SIG-M5 treated with dmso at 0.1 percent for 504 hours (cell line): ENCODE results near the gene CDK17.
A peak's percentile ranks its signal among the peaks of the same experiment; 100 is the strongest.
"Not testable (repeated sequence)": the region's sequence is repeated elsewhere in the genome, so short reads cannot be mapped to it uniquely, and the experiment has no call there.

Source experiments
- DNase-seq: peaks from one replicate; lab custom pipeline; 2025; ENCODE audit not compliant: unreplicated experiment; lab: John Stamatoyannopoulos, UW

Gene CDK17

DNA sequence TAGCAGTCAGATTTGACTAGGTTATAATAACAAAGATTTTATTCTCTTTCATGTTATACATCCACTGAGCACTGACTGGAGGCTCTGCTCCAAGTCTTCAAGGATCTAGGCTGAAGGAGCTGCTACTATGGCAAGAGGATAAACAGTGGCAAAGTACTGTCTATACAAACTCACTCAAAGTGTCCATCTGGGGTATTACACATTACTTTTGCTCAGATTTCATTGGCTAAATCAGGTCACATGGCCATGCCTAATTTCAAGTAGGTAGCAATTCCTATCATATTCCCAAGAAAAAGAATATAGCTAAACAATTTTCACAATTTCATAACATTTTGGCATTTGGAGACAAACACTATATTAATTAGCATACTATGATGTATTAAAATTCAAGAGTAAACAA lies 40.9 kb downstream of the CDK17 start:
- no peak for DNase-seq

DNA sequence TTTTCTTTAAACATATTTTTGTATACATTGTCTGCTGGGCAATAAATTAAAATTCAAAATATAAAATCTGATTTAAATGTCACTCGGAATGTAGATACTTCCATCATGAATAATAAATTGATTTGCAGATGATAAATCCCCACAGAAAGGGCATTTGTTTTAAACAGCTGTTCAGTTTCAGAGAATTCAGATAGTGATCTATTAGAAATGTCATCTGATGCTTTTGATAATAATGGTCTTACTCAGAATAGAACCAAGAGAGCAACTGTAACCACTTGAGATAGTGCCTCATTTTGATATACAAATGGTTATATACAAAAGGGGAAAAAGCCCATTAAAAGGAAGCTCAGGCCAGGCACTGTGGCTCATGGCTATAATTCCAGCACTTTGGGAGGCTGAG lies 43.4 kb downstream of the CDK17 start:
- DNase-seq, result no peak

DNA sequence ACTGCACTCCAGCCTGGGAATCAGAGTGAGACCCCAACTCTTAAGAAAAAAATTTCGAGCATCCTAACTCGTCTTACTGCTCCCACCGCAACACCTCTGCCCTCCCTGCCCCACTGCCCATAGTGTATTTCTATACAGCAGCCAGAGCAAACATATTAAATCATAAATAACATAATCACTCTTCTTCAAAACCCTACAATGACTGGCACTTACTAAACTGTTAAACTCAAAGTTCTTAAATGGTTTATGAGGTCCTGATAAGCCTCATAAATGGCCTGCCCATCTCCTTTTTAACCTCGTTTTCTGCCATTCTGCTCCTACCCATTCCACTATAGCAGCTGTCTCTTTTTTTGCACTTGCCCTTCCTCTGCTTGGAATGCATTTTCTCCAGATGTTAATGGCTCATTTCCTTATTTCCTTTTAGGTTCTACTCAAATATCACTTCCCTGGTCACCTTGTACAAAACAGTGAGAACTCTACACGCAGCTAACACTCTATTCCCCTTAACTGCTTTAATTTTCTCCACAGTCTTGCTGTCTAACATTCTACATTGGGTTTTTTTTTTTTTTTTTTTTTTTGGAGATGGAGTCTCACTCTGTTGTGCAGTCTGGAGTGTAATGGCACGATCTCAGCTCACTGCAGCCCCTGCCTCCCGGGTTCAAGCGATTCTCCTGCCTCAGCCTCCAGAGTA lies 45.2 kb downstream of the CDK17 start:
- no peak for DNase-seq

DNA sequence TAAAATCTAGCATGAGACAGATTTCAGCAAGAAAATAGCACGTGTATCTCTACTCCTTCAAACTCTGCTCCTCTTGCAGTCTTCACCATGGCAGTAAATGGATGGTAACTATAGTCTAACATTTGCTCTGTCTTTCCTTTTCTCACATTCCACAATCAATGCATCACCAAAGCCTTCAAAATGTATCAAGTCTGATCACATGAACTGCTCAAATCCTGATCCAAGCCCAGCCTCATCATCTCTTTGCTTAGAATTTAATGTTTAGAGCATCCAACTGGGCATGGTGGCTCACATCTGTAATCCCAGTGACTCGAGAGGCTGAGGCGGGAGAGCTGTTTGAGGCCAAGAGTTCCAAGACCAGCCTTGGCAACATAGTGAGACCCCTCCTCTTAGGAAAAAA lies 45.9 kb downstream of the CDK17 start:
- no peak for DNase-seq

DNA sequence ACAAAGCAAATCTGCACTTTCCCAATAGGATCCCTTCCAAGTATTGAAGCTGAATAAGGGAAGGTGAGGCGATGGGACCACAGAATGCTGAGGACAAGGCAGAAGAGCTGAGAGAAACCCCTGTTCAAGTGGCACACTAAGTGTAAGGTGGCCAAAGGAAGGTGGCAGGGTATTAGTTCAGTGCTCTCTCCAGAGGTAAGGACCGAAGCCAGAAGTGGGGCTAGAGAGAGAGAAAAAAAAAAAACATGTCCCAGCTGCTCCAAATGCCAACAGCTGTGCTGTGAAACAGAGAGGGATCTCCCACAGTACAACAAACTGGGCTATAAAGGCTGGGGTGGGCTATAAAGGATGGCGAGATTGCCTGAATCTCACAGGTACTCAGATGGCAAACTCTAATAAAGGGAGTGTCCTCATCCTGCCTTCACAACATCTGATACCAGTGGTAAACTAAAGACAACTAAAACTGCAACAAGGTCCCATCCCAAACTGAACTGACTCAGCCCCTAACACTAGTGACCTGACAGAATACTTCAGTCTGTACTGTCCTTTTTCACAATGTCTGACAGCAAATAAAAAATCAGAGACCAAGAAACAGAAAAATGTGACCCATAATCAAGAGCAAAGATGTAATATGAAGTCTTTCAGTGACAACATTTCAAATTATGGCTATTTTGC lies 47.9 kb downstream of the CDK17 start:
- no peak for DNase-seq

DNA sequence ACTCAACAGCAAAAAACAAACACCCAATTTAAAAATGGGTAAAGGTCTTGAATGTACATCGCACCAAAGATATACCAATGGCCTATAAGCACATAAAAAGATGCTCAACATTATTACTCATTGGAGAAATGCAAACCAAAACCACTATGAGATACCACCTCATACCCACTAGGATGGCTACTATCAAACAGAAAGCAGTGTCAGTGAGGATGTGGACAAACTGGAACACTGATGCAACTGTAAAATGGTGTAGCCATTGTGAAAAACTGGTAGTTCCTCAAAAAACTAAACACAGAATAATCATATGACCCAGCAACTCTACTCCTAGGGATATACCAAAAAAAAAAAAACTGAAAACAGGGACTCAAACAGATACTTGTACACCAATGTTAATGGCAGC lies 49.3 kb downstream of the CDK17 start:
- DNase-seq, result peak; percentile 81

DNA sequence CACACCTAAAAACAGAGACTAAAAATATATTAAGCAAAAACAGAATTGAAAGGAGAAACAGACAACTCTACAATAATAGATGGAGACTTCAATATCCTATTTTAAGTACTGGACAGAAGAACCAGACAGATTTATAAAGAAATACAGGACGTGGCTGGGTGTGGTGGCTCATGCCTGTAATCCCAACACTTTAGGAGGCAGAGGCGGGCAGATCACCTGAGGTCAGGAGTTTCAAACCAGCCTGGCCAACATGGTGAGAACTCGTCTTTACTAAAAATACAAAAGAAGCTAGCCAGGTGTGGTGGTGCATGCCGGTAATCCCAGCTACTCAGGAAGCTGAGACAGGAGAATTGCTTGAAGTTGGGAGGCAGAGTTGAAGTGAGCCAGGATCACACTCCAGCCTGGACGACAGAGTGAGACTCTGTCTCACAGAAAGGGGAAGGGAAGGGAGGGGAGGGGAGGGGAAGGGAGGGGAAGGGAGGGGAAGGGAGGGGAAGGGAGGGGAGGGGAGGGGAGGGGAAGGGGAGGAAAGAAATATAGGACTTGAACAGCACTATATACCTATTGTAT lies 53.0 kb downstream of the CDK17 start:
- no peak for DNase-seq

DNA sequence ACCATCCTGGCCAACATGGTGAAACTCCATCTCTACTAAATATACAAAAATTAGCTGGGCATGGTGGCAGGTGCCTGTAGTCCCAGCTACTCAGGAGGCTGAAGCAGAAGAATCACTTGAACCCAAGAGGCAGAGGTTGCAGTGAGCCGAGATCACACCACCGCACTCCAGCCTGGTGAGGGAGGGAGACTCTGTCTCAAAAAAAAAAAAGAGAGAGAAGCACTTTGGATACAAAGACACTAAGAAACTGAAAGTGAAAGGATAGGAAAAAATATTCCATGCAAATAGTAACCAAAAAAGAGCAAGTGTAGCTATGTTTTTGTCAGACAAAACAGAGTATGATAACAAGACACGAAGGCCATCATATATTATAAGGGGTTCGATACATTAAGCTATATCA lies 53.5 kb downstream of the CDK17 start:
- DNase-seq, result not testable (repeated sequence)

DNA sequence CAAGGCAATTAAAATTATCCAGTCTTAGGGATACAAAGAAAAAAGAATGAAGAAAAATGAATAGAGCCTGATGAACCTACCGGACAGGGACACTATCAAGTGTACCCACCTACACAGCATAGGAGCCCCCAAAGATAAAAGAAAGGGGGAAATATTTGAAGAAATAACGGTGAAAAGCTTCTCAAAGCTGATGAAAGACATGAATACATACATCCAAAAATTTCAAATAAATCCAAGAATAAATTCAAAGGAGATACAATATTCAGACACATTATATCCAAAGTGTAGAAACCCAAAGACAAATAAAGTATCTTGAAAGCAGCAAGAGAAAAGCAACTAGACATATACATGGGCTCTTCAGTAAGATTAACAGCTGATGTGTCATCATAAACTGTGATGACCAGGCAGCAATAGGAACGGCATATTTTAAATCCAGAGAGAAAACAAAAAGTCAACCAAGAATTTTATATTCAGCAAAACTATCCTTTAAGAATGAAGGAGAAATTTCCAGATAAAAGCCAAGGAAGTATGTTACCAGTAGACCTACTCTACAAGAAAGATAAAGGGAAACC lies 56.0 kb downstream of the CDK17 start:
- DNase-seq, result no peak

DNA sequence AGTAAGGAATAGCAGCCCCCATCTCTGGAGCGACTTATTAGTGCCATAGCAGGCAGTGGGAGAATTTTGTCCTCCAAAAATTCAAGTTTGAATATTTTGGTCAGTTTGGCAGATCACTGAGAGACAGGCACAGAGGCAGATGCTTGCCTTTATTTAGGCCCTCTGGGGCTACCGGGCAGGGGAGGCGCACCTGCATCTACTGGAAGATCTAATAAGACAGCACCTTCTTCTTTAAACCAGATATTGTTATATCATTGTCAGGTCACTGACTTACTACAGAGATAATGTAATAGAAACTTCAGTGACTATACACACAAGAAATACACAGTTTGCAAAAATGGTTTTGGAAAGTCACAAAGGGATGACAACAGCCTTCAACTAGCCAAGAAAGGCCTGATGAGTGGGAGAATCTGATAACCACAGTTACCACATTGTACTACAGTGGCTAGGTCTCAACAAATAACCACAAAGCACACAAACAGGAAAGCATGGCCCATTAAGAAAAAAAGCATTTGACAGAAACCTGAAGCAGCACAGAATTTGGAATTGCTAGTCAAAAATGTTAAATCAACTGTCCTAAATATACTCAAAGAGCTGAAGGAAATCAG lies 56.8 kb downstream of the CDK17 start:
- no peak for DNase-seq

DNA sequence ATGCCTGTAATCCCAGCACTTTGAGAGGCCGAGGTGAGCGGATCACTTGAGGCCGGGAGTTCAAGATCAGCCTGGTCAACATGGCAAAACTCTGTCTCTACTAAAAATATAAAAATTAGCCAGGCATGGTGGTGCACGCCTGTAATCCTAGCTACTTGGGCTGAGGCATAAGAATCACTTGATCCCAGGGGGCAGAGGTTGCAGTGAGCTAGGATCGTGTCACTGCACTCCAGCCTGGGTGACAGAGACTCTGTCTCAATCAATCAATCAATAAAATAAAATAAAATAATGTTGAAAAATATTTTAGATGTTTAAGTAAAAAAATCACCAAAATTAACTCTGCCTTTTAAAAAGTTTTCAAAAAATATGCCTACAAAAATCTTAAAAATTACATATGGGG lies 60.6 kb downstream of the CDK17 start:
- not testable (repeated sequence) for DNase-seq

DNA sequence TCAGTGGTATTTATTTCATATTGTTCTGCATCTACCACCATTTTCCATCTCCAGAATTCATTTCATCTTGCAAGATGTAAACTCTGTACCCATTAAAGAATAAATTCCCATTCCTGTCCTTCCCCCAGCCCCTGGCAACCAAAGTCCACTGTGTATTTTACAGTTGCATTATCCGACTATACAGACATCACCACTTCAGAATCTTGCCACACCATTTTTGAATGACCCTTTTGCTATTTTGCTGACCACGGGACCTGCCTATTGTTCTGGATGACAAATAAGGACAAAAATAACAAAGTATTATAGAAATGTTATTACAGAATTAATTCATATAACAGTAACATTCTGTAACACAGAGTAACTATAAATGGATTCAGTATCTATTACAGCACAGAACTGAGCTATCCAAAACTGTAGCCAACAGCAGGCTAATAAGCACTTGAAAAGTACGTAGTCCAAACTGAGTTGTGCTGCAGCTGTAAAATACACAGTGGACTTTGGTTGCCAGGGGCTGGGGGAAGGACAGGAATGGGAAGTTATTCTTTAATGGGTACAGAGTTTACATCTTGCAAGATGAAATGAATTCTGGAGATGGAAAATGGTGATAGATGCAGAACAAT lies 61.3 kb downstream of the CDK17 start:
- DNase-seq, result no peak

DNA sequence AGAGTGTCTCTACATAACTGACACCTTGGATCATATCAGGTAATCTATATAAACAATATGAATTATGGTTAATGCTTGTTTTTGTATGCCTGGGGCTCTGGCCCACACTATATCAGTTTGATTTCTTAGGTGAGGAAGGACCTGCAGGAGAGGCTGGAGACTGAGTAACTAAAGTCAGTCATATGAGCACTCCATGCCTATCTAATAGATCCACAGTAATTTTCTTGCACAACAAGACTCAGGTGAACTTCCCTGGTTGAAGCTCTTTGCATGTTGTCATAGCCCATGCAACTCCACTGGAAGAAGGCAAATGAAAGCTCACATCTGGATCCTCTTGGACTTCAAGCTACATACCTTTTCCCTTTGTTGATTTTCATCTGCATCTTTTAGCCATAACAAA lies 62.3 kb downstream of the CDK17 start:
- DNase-seq, result no peak

DNA sequence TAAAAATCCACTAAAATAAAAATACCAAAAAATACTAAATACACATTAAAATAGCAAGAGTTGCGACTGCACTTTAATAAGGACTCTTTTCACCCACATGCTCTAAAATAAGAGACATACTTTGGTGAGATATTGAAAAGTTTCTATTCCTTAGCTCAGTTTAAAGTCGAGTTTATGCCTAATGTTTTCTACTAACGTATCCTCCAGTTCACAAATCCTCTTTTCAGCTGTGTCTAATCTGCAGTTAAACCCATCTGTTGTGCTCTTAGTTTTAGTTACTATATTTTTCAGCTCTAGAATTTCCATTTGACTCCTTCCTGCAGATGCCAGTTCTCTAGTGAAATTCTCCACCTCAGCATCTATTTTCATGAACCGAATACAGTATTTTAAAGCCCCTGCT lies 63.8 kb downstream of the CDK17 start:
- no peak for DNase-seq

DNA sequence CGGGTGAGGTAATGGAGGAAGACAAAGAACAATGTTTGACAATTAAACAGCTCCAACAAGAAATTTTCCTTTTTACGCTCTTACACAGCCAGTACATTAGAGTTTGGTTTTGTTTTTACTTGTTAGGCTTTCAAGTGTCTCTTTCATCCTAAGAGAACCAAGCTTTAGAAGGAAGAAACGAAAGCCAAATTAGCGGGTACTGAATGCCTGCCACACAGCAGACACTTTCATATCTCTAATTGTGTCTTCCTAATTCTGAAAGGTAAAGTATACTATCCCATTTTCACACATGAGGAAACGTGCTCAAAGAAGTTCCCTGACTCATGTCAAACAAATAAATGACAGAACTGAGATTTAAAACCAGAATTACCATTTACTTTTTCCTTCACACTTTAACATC lies 65.0 kb downstream of the CDK17 start:
- no peak for DNase-seq

DNA sequence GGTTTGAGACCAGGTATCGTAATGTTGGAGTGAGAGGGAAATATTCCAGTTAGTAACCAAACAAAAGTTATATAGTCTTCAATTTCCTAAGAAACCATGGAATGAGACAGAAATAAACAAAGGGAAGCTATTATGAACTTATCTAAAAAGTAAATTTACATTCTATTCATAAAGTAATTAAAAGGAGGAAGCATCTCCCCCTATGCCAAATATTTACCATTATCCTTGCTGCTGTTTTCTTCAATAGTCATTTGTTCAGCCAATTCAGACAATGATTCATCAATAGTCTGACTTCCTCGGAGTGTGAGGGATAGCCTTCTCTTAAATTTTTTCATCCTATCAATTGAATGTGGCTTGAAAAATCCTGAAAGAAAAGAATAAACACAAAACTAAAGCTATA lies 65.7 kb downstream of the CDK17 start:
- no peak for DNase-seq

DNA sequence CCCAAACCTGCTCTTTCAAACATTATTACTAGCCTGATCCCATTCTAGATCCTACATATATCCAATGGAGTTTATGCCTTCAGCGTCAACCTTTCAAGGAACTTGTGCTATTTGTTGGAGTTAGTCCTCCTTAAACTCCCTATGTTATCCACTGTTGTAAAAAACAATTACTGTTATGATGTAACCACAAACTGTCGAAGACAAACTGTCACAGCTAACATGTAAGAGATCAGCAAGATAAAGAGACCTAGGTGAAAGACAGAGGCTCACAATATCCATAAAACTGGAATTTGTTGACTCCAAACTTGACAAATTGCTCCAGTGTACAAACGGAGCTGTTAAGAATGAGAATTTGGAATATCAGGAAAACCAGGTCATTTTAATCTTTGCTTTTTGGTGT lies 70.7 kb downstream of the CDK17 start:
- no peak for DNase-seq

DNA sequence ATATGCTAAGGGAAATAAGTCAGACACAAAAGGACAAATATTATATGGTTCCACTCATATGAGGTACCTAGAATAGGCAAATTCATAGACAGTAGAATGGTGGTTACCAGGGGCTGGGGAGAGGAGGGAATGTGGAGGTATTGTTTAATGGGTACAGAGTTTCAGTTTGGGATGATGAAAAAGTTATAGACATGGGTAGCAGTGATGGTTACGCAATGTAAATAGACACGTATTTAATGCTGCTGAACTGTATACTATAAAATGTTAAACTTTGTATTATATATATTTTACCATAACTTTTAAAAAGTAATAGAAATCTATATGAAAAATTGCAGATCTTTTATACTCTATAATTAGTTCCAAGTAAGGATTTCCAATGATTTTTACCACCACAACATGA lies 71.2 kb downstream of the CDK17 start:
- DNase-seq, result no peak

DNA sequence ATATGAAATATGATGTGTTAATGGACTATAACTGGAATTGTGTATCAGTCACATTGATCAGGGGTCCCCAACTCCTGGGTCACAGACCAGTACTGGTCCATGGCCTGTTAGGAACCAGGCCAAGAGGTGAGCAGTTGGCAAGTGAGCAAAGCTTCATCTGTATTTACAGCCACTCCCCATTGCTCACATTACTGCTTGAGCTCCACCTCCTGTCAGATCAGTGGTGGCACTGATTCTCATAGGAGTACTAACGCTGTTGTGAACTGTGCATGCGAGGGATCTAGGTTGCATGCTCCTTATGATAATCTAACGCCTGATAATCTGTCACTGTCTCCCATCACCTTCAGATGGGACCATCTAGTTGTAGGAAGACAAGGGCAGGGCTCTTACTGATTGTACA lies 72.3 kb downstream of the CDK17 start:
- no peak for DNase-seq

DNA sequence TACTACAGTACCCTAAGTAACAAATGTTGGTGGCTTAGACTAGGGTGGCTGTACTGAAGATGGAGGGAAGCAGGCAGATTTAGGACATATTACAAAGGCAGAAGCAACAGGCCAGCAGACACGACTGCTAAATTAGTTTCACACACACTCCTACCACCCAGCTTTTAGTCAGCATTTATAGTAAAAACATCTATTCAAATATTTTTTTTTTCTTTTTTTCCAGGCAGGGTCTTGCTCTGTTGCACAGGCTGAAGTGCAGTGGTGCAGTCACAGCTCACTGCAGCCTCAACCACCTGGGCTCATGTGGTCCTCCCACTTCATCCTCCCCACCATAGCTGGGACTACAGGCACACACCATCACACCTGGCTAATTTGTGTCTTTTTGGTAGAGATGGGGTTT lies 72.9 kb downstream of the CDK17 start:
- DNase-seq, result no peak

DNA sequence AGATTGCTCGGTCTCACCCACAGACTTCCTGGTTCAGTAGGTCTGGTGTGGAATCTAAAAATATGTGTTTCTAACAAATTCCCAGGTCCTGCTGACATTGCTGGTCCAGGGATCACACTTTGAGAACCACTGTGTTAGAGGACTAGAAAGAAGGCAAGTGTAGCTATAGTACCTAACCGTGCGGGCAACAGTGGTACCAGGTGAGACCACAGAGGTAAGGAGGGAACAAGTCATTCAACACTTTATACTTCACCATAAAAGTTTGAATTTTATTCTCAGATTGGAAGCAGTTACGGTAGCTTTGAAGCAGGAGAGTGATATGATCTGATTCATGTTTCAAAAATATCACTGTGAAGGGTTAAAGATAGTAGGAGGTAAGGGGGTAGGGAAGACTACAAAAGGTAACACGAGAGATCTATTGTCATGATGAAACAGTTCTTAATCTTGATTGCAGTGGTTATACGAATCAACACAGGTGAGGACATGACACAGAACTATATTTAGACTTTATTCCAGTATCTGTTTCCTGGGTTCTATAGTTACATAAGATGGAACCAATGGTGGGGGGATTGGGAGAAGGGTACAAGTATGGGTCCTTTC lies 73.5 kb downstream of the CDK17 start:
- no peak for DNase-seq
